Right lobe of liver (tissue), 6 donors: Measurements from ENCODE around the gene TAB2. TPM values are rescaled to one million over a fixed set of nuclear protein-coding genes. Genes with fewer than 3 reads are reported as not detected.

ENCODE experiments used
- ATAC-seq, 4 donors: fragments of 200-7000 bp; cut with Tn5 transposase; one replicate each; pipeline ENCODE4 v1.9.1; 2020; ENCODE audit warnings: mild to moderate bottlenecking in 4 of 4, moderate library complexity in 4 of 4
- DNase-seq, 3 donors: peaks; one replicate each; pipeline ENCODE4 v3.0.0-alpha.2; 2020
- H3K27ac ChIP-seq, 3 donors: fragments of 200-600 bp; one replicate each; pipeline ENCODE4 v1.8.0; 2022
- H3K27me3 ChIP-seq, 2 donors: fragments of 200-600 bp; one replicate each; pipeline ENCODE4 v1.8.0; 2022
- H3K36me3 ChIP-seq, 4 donors: fragments of 200-600 bp; sonication (generic) in 1 of 4; one replicate each; pipeline versions ENCODE4 v1.5.1 to v1.8.0; 2017 to 2022; ENCODE audit warnings: control low read depth in 1 of 4
- H3K4me1 ChIP-seq, 4 donors: fragments of 200-600 bp; sonication (generic) in 1 of 4; one replicate each; pipeline versions ENCODE4 v1.5.1 to v1.8.0; 2017 to 2022; ENCODE audit warnings: control low read depth in 1 of 4
- H3K4me3 ChIP-seq, 3 donors: fragments of 200-600 bp; one replicate each; pipeline ENCODE4 v1.8.0; 2022
- H3K9me3 ChIP-seq, 4 donors: fragments of 200-600 bp; sonication (generic) in 1 of 4; one replicate each; pipeline versions ENCODE4 v1.5.1 to v1.8.0; 2017 to 2022; ENCODE audit warnings: control low read depth in 1 of 4
- POLR2A ChIP-seq: fragments of 450-650 bp; IDR thresholded peaks from one replicate; pipeline ENCODE4 v1.6.1; 2017; ENCODE audit warnings: antibody characterized with exemption, mild to moderate bottlenecking
- WGBS: methylation state at CpG from one replicate; pipeline ENCODE4 v1.1.6; 2018; ENCODE audit warnings: low coverage, low lambda C conversion rate; ENCODE audit not compliant: insufficient coverage; ENCODE audit errors: missing lambda C conversion rate; 5-methylcytosine and 5-hydroxymethylcytosine counted together
- intact Hi-C, 2 donors: fragments of 100-400 bp; cut with DNase I; formaldehyde crosslinking; loops; one replicate each; pipeline versions ENCODE4 v1.11.2 to v1.14.1; 2022
- total RNA-seq, 6 experiments: library from RNA; depleted of rRNA in 2 of 6; stranded (reverse); fragments of >200 nt in 2 of 6; fragmentation: NEBNext Ultra II Directional in 3 of 6; extraction: Animal tissue kit (Norgen Biotek cat#: 25700) in 3 of 6; gene quantifications; one replicate each; pipeline versions ENCODE4 v1.1.0 to v1.2.4, GENCODE V29; 2016 to 2023
- TF ChIP-seq, protein P1 (sequence below), 4 donors: fragments of 200-600 bp in 3 of 4; fragments of 450-650 bp in 1 of 4; IDR thresholded peaks; one replicate each; pipeline versions ENCODE4 v1.5.1 to v1.8.0; 2016 to 2022; ENCODE audit warnings: antibody characterized with exemption in 4 of 4, mild to moderate bottlenecking in 2 of 4
- donor health status: DM: no; HTN: yes; CAD: no.
- donor health status: DM: no; HTN: no; CAD: no.
- donor health status: DM: no; HTN: no; CAD: no.
- donor health status: DM: no; HTN: yes; CAD: no.
- donor health status: DM: no; HTN: yes; CAD: no.

The TAB2 gene
- total RNA-seq, 6 experiments from 2014 or later, result 25.5 to 33.1 (median 30.2) TPM

DNA sequence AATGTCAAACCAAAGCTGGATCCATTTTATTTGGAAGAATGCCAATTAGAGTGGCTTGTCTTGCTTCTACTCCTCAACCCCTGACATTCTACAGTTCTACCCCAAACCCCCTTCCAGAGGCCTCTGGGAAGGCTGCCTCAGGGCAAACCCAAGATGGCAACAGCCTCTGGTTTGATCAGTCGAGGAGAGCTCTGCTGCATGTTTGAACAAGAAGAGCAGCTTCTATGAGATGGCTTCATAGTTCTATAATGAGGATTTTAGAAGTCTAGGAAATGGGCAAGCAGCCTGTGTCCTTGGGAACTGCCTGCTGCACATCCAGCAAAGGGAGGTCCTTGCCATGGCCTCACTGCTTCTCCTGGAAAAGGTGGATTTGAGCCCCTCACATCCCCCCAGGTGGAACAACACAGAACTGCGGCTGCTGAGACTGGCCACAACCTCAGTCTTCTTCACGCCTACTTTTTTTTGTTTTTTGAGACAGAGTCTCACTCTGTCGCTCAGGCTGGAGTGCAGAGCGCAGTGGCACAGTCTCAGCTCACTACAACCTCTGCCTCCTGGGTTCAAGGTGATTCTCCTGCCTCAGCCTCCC is 129.4 kb downstream of the TAB2 start:
- TF ChIP-seq, protein P1, sequence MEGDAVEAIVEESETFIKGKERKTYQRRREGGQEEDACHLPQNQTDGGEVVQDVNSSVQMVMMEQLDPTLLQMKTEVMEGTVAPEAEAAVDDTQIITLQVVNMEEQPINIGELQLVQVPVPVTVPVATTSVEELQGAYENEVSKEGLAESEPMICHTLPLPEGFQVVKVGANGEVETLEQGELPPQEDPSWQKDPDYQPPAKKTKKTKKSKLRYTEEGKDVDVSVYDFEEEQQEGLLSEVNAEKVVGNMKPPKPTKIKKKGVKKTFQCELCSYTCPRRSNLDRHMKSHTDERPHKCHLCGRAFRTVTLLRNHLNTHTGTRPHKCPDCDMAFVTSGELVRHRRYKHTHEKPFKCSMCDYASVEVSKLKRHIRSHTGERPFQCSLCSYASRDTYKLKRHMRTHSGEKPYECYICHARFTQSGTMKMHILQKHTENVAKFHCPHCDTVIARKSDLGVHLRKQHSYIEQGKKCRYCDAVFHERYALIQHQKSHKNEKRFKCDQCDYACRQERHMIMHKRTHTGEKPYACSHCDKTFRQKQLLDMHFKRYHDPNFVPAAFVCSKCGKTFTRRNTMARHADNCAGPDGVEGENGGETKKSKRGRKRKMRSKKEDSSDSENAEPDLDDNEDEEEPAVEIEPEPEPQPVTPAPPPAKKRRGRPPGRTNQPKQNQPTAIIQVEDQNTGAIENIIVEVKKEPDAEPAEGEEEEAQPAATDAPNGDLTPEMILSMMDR (IDR thresholded peaks at IDR 0.05), result no peak
- no peak for TF ChIP-seq POLR2A
- Histone ChIP-seq H3K36me3 (no peaks in the 10 kb centered on the region), H3K27ac (no peak overlapping the region), H3K4me1 (no peaks in the 10 kb centered on the region), H3K4me3 (no peak overlapping the region), H3K9me3 (no peaks in the 10 kb centered on the region), H3K27me3 (no peaks in the 10 kb centered on the region)
- intact Hi-C loops, result no loop called here
- no peak for ATAC-seq
- WGBS, result 87% methylated on average over 5 of the region's 5 CpGs
- no peak for DNase-seq

DNA sequence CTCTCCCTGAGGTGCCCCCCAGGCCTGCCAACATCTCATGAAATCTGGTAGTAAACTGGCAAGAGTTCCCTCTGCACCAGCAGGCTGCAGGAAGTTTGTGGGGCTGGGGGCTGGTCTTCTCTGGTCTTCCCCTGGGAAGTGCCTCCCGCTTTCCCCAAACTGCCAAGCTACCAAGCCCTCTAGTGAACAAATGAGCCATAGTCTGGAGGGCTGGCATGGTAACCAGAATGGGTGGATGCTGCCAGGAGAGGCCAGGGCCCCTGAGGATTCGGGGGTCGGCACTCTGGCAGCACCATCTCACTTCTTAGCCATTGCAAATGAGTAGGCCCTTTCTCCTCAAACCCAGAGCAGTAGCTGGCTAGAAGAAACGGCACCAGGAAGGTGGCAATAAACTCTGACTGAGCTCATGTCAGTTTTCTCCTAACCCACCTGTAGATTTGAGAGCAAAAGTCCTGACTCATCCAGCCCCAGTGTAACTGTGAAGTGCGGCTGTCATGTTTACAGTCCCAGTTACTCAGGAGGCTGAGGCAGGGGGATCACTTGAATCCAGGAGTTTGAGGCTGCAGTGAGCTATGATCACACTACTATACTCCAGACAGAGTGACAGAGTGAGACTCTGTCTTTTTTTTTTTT is 131.4 kb downstream of the TAB2 start:
- Histone ChIP-seq H3K36me3 (no peaks in the 10 kb centered on the region), H3K4me1 (peaks cover 0 to 7% (median 3%) of the 10 kb centered on the region in 4 donors), H3K9me3 (no peaks in the 10 kb centered on the region), H3K4me3 (no peak overlapping the region), H3K27me3 (no peaks in the 10 kb centered on the region), H3K27ac (no peak overlapping the region)
- WGBS, result 91% methylated on average over 4 of the region's 5 CpGs
- intact Hi-C loops, result no loop called here
- TF ChIP-seq, protein P1 (IDR thresholded peaks at IDR 0.05), result no peak
- no peak for TF ChIP-seq POLR2A
- ATAC-seq (no peak), DNase-seq (no peak)

DNA sequence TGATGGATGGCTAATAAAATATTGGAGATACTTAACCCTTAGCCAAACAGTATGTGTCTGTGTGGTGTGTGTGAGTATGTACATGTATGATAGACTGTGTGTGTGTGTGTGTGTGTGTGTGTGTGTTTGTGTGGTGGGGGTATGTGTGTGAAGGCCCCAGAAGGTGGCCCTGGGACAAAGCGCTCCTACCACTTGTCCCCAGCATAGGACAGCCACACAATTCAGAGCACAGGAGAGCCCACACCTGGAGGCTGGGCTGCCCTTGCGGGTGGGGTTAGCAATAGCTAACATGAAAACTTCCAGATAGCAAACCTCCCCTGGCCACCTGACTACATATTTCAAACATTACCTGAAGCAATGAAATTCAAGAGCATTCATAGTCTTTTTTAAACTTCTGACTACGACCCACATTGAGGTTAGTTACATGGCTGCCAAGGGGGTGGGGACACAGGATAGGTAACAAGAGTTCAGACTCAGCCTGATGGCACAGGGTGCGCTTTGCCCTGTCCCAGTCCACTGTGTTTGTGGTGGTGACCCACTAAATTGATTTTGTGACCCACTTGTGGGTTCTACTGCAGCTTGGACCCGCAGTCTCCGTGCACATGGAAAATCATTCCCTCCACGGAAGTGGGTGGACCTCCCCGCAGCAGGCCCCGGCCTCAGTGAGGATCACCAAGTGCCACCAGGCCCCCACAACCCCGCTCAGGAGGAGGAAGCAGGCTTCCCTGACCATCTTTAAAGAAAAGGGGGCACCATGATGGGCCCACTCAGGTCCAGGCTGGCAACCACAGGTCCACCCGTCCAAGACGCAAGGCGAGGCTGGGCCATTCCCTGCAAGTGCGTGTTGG is 132.5 kb downstream of the TAB2 start:
- TF ChIP-seq POLR2A, result no peak
- TF ChIP-seq, protein P1 (IDR thresholded peaks at IDR 0.05), result no peak
- intact Hi-C loops, result no loop called here
- Histone ChIP-seq H3K27me3 (no peaks in the 10 kb centered on the region), H3K27ac (no peak overlapping the region), H3K4me1 (peaks cover 0 to 17% (median 12%) of the 10 kb centered on the region in 4 donors), H3K4me3 (peak overlapping the region; percentile 34 to 50 (median 37)), H3K36me3 (no peaks in the 10 kb centered on the region), H3K9me3 (no peaks in the 10 kb centered on the region)
- 100% methylated on average over 2 of the region's 14 CpGs for WGBS
- DNase-seq, result peak in 1 of 3 donors; percentile 59
- ATAC-seq, result no peak

DNA sequence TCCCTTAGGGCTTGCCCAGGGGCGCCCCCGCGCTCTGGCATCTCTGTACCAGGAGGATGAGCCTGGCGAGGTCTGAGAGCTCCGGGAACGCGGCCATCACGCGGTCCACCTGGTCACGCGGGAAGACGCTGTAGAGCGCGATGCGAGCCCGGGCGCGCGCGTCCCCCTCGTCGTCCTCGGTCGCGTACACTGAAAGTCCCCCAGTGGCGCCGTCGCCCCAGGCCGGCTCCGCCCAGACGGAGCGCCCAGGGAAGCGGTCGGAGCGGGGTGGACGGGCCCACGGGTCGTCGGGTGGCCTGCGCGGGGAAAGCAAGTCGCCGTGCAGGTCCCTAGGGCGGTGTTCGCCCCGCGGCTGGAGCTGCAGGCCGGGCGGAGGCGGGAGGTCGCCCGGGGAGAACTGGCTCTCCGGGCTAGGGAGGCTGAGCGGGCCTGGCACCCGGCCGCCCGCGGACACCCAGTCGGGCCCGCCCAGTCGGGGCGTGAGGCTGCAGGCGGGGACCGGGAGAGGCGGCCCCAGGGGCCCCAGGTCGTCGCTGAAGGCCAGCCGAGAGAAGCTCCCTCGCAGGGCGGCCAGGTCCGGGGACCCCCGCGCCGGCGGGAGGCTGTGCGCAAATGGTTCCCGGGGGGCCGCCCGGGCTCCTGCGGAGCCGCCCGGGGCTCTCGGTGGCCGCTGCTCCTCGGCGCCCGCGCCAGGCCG is 133.3 kb downstream of the TAB2 start:
- intact Hi-C loops, result no loop called here
- no CpG with 5 or more reads among the region's 89 CpGs for WGBS
- Histone ChIP-seq H3K36me3 (no peaks in the 10 kb centered on the region), H3K4me3 (peak overlapping the region; percentile 34 to 50 (median 37)), H3K27me3 (no peaks in the 10 kb centered on the region), H3K27ac (no peak overlapping the region), H3K4me1 (peaks cover 0 to 18% (median 12%) of the 10 kb centered on the region in 4 donors), H3K9me3 (no peaks in the 10 kb centered on the region)
- TF ChIP-seq, protein P1 (IDR thresholded peaks at IDR 0.05), result no peak
- no peak for TF ChIP-seq POLR2A
- ATAC-seq (peak; percentile 5 to 42 (median 16)), DNase-seq (peak in 2 of 3 donors; percentile 55 to 59)
